HG02759 (cell line): ENCODE data around the gene KLHL40.
"Not testable (repeated sequence)": the region's sequence is repeated elsewhere in the genome, so short reads cannot be mapped to it uniquely, and the experiment has no call there.

Experiments
- ATAC-seq: cut with Tn5 transposase; IDR thresholded peaks from one replicate; pipeline ENCODE4 v1.9.1; 2021; ENCODE audit warnings: mild to moderate bottlenecking, moderate library complexity; ENCODE audit not compliant: unreplicated experiment

The KLHL40 gene

GRCh38 chr3:42717306-42717705 is 32.0 kb downstream of the KLHL40 start:
- ATAC-seq, result no peak

GRCh38 chr3:42718338-42718737 is 33.0 kb downstream of the KLHL40 start:
- ATAC-seq, result no peak

- no peak for ATAC-seq
Observed at GRCh38 chr3:42719002-42719401, 33.7 kb downstream of the KLHL40 start.

- no peak for ATAC-seq
Observed at GRCh38 chr3:42720126-42720525, 34.8 kb downstream of the KLHL40 start.

GRCh38 chr3:42721690-42722089 is 36.4 kb downstream of the KLHL40 start:
- no peak for ATAC-seq

- ATAC-seq, result not testable (repeated sequence)
Observed at GRCh38 chr3:42722442-42722841, 37.1 kb downstream of the KLHL40 start.

GRCh38 chr3:42723219-42723618 is 37.9 kb downstream of the KLHL40 start:
- no peak for ATAC-seq

- no peak for ATAC-seq
Observed at GRCh38 chr3:42725454-42725853, 40.1 kb downstream of the KLHL40 start.

- ATAC-seq, result no peak
Observed at GRCh38 chr3:42728056-42728455, 42.7 kb downstream of the KLHL40 start.

GRCh38 chr3:42728668-42729364 is 43.5 kb downstream of the KLHL40 start:
- no peak for ATAC-seq

GRCh38 chr3:42729404-42730145 is 44.2 kb downstream of the KLHL40 start:
- no peak for ATAC-seq

GRCh38 chr3:42730294-42730693 is 45.0 kb downstream of the KLHL40 start:
- no peak for ATAC-seq

GRCh38 chr3:42730706-42731420 is 45.5 kb downstream of the KLHL40 start:
- no peak for ATAC-seq

- ATAC-seq, result no peak
Observed at GRCh38 chr3:42731476-42732195, 46.3 kb downstream of the KLHL40 start.

- ATAC-seq, result no peak
Observed at GRCh38 chr3:42732196-42732828, 47.0 kb downstream of the KLHL40 start.

- no peak for ATAC-seq
Observed at GRCh38 chr3:42732829-42733459, 47.6 kb downstream of the KLHL40 start.

GRCh38 chr3:42733501-42734262 is 48.3 kb downstream of the KLHL40 start:
- no peak for ATAC-seq

- ATAC-seq, result no peak
Observed at GRCh38 chr3:42734263-42734860, 49.0 kb downstream of the KLHL40 start.

- ATAC-seq, result no peak
Observed at GRCh38 chr3:42735019-42735418, 49.7 kb downstream of the KLHL40 start.
